GM13976 (cell line): Measurements from ENCODE around the gene MSGN1.

ENCODE experiments used
- DNase-seq: peaks from one replicate; pipeline ENCODE4 v3.0.0; 2012; ENCODE audit warnings: low spot score
- in situ Hi-C: fragments of 300-500 bp; cut with MboI; formaldehyde crosslinking; loops from one replicate; pipeline ENCODE4 v1.12.0; 2022; ENCODE audit warnings: low sequenced_read_pairs, mixed read lengths, inconsistent platforms; ENCODE audit not compliant: unreplicated experiment
- TF ChIP-seq, protein P1 (sequence below): IDR thresholded peaks from 2 replicates; pipeline ENCODE4 v1.5.1; 2012; ENCODE audit warnings: borderline replicate concordance, mild to moderate bottlenecking; ENCODE audit not compliant: insufficient read depth; ENCODE audit errors: extremely low read depth, missing control alignments, control extremely low read depth

Gene MSGN1

DNA sequence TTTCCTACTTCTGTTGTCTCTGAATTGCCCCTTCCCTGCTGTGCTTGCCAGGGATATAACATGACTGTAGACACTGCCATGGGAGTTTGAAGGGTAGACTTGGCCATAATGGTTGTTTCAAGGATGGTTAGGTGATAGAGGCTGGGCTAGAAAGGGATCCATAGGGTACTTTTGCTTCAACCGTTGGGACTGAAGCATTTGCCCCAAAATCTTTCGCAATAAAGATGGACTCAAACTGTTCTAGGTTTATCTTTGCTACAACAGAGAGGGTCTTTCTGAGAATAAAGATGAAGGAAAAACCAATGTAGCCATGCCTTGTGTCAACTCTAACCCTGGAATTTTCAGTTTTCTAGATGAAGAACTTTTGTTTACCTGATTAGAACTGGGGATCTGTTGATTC lies 27.2 kb downstream of the MSGN1 start:
- in situ Hi-C loops: no loop called here

DNA sequence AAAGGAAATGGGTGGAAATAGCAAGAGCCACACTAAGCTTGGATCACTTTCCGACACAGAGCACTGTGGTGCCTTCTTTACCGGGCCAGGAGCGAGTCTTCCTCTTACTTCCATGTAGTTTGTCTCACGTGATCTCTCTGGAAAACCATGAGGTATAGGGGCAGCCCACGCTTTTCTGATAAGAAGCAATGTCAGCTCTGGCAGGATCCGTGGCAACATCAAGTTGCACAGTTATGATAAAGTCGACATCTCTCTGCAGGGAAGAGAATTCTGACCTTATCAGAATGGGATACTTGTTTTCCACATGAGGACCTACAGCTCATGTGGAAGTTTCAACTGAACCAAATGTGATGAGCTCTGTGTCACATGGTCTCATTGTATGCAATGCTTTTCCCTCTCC lies 29.5 kb downstream of the MSGN1 start:
- TF ChIP-seq, protein P1, sequence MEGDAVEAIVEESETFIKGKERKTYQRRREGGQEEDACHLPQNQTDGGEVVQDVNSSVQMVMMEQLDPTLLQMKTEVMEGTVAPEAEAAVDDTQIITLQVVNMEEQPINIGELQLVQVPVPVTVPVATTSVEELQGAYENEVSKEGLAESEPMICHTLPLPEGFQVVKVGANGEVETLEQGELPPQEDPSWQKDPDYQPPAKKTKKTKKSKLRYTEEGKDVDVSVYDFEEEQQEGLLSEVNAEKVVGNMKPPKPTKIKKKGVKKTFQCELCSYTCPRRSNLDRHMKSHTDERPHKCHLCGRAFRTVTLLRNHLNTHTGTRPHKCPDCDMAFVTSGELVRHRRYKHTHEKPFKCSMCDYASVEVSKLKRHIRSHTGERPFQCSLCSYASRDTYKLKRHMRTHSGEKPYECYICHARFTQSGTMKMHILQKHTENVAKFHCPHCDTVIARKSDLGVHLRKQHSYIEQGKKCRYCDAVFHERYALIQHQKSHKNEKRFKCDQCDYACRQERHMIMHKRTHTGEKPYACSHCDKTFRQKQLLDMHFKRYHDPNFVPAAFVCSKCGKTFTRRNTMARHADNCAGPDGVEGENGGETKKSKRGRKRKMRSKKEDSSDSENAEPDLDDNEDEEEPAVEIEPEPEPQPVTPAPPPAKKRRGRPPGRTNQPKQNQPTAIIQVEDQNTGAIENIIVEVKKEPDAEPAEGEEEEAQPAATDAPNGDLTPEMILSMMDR: no peak
- DNase-seq: no peak
- in situ Hi-C loops: no loop called here

More for the DNA sequence above, 27.2 kb downstream of the MSGN1 start:
- DNase-seq: no peak
- TF ChIP-seq, protein P1: no peak

GRCh38 chr2:17846676-17847075 lies 30.4 kb downstream of the MSGN1 start:
- in situ Hi-C loops: no loop called here
- TF ChIP-seq, protein P1: no peak
- no peak for DNase-seq

GRCh38 chr2:17847236-17847635 lies 31.0 kb downstream of the MSGN1 start:
- TF ChIP-seq, protein P1: no peak
- DNase-seq: no peak
- in situ Hi-C loops: no loop called here

DNA sequence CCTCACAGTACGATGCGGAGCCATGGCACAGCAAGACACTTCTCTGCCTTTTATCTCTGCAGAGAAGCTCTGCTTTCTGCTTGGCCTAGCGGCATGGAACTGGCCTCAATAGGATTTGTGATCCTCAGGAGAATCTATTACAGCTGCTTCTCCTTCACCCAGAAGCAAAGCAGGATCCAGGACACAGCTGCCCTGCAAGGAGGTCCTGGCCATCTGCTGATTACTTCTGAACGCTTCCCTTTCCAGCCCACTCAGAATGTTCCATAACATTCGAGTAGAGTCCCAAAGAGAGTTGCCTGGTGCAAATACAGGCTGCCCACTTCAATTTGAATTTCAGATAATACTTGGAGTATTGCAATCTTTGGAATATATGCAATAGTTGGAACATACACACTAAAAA lies 33.0 kb downstream of the MSGN1 start:
- in situ Hi-C loops: no loop called here
- DNase-seq: no peak

GRCh38 chr2:17850151-17850550 lies 33.9 kb downstream of the MSGN1 start:
- in situ Hi-C loops: loop anchor here (25.0 kb wide), 2 partner anchors 312 to 537 kb away; no protein-coding TSS in a partner anchor

More for the DNA sequence above, 33.0 kb downstream of the MSGN1 start:
- TF ChIP-seq, protein P1: no peak

More at GRCh38 chr2:17850151-17850550, 33.9 kb downstream of the MSGN1 start:
- TF ChIP-seq, protein P1: no peak
- DNase-seq: no peak
